ENCODE data around the gene COA3.
A peak's percentile ranks its signal among the peaks of the same experiment; 100 is the strongest.

COA3 gene

DNA sequence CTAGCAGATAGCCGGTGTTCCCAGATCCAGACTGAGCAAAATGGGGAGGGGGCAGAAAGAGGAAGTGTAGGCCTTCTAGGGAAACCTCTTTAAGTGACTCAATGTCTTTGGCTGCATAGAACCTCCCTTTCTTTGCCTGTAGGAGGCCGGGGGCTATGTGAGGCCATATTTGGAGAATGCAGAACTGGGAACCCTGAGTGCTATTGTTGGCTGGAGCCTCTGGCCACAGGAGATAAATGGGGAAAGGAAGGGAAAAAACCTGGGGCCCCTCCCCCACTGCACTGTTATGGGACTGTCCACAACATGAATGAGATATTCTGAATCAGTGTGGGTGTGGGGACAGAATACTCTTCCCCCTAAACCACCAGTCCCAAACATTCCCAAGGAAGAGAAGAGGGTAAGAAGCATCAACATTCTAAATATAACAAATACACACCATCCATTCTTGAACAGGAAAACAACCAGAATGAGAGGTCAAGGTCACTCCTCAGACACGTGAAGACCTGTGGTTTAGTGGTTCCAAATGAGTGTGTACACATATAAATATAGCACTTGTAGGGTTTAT lies 22.9 kb downstream of the COA3 start:
- TF ChIP-seq GLIS3 (CRISPR knock-in tag; IDR thresholded peaks at IDR 0.05): no peak
- no peak for TF ChIP-seq TOX (CRISPR knock-in tag; IDR thresholded peaks at IDR 0.05; ENCODE audit: borderline replicate concordance)
- no peak for TF ChIP-seq TCF4 (CRISPR knock-in tag; IDR thresholded peaks at IDR 0.05; ENCODE audit: borderline replicate concordance)
- no peak for TF ChIP-seq OSR1 (CRISPR knock-in tag; IDR thresholded peaks at IDR 0.05)
- no peak for TF ChIP-seq ESRRG (CRISPR knock-in tag; IDR thresholded peaks at IDR 0.05)
- TF ChIP-seq, protein P1, sequence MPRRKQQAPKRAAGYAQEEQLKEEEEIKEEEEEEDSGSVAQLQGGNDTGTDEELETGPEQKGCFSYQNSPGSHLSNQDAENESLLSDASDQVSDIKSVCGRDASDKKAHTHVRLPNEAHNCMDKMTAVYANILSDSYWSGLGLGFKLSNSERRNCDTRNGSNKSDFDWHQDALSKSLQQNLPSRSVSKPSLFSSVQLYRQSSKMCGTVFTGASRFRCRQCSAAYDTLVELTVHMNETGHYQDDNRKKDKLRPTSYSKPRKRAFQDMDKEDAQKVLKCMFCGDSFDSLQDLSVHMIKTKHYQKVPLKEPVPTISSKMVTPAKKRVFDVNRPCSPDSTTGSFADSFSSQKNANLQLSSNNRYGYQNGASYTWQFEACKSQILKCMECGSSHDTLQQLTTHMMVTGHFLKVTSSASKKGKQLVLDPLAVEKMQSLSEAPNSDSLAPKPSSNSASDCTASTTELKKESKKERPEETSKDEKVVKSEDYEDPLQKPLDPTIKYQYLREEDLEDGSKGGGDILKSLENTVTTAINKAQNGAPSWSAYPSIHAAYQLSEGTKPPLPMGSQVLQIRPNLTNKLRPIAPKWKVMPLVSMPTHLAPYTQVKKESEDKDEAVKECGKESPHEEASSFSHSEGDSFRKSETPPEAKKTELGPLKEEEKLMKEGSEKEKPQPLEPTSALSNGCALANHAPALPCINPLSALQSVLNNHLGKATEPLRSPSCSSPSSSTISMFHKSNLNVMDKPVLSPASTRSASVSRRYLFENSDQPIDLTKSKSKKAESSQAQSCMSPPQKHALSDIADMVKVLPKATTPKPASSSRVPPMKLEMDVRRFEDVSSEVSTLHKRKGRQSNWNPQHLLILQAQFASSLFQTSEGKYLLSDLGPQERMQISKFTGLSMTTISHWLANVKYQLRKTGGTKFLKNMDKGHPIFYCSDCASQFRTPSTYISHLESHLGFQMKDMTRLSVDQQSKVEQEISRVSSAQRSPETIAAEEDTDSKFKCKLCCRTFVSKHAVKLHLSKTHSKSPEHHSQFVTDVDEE (CRISPR knock-in tag; IDR thresholded peaks at IDR 0.05): no peak
- no peak for TF ChIP-seq PPARA (CRISPR knock-in tag; IDR thresholded peaks at IDR 0.05; ENCODE audit: borderline replicate concordance)
- TF ChIP-seq ZFP3 (CRISPR knock-in tag; IDR thresholded peaks at IDR 0.05): no peak
- TF ChIP-seq, protein P2, sequence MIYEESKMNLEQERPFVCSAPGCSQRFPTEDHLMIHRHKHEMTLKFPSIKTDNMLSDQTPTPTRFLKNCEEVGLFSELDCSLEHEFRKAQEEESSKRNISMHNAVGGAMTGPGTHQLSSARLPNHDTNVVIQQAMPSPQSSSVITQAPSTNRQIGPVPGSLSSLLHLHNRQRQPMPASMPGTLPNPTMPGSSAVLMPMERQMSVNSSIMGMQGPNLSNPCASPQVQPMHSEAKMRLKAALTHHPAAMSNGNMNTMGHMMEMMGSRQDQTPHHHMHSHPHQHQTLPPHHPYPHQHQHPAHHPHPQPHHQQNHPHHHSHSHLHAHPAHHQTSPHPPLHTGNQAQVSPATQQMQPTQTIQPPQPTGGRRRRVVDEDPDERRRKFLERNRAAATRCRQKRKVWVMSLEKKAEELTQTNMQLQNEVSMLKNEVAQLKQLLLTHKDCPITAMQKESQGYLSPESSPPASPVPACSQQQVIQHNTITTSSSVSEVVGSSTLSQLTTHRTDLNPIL (CRISPR knock-in tag; IDR thresholded peaks at IDR 0.05; ENCODE audit: low read depth): no peak
- TF ChIP-seq ZNF8 (CRISPR knock-in tag; IDR thresholded peaks at IDR 0.05): no peak
- no peak for TF ChIP-seq ISL1 (CRISPR knock-in tag; IDR thresholded peaks at IDR 0.05)
- no peak for TF ChIP-seq SNAI2 (CRISPR knock-in tag; IDR thresholded peaks at IDR 0.05)
- no peak for TF ChIP-seq CSDC2 (CRISPR knock-in tag; IDR thresholded peaks at IDR 0.05)
- no peak for TF ChIP-seq ZFP30 (CRISPR knock-in tag; IDR thresholded peaks at IDR 0.05)
- no peak for ATAC-seq

DNA sequence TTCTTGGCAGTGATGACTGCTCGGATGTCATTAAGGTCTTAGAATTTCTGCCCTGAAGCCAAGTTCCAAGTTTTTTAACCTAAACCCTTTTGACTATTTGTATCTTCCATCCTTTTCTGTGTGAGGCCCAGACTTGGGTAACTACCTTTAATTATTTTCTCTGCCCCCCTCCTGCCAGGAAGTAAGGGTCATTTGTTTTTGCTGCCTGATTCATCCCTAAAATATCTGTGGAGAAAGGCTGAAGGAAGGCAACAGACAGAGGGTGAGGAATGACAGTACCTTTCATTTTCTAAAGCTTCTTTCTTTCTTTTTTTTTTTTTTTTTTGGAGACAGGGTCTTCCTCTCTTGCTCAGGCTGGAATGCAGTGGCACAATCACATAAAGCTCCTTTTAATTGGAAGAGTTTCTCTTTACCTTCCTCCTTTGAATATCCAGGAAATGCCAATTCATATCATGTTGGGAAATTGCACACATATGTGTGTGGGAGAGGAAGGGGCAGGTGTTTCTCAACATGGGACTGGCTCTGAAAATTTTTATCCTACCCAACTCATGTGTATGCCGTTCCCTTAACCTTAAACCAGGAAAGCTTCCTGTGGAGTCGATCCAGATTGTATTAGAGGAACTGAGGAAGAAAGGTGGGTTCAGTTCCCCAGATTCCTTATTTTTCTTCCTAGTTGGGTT lies 24.3 kb downstream of the COA3 start:
- ATAC-seq: peak; percentile 9; the same call in 2 of the 3 replicates

More for the DNA sequence above, 24.3 kb downstream of the COA3 start:
- TF ChIP-seq CSDC2 (CRISPR knock-in tag; IDR thresholded peaks at IDR 0.05): no peak
- no peak for TF ChIP-seq ISL1 (CRISPR knock-in tag; IDR thresholded peaks at IDR 0.05)
- TF ChIP-seq ZFP3 (CRISPR knock-in tag; IDR thresholded peaks at IDR 0.05): no peak
- no peak for TF ChIP-seq ZNF70 (CRISPR knock-in tag; IDR thresholded peaks at IDR 0.05)
- no peak for TF ChIP-seq ZFP30 (CRISPR knock-in tag; IDR thresholded peaks at IDR 0.05)
- no peak for TF ChIP-seq ZNF8 (CRISPR knock-in tag; IDR thresholded peaks at IDR 0.05)
- no peak for TF ChIP-seq ARNTL (CRISPR knock-in tag; IDR thresholded peaks at IDR 0.05; ENCODE audit: borderline replicate concordance, low read depth)
- TF ChIP-seq, protein P3, sequence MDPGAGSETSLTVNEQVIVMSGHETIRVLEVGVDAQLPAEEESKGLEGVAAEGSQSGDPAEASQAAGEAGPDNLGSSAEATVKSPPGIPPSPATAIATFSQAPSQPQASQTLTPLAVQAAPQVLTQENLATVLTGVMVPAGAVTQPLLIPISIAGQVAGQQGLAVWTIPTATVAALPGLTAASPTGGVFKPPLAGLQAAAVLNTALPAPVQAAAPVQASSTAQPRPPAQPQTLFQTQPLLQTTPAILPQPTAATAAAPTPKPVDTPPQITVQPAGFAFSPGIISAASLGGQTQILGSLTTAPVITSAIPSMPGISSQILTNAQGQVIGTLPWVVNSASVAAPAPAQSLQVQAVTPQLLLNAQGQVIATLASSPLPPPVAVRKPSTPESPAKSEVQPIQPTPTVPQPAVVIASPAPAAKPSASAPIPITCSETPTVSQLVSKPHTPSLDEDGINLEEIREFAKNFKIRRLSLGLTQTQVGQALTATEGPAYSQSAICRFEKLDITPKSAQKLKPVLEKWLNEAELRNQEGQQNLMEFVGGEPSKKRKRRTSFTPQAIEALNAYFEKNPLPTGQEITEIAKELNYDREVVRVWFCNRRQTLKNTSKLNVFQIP (CRISPR knock-in tag; IDR thresholded peaks at IDR 0.05; ENCODE audit: borderline replicate concordance, low read depth): no peak
- no peak for TF ChIP-seq SNAI2 (CRISPR knock-in tag; IDR thresholded peaks at IDR 0.05)
- TF ChIP-seq RARB (CRISPR knock-in tag; IDR thresholded peaks at IDR 0.05): no peak
- no peak for TF ChIP-seq BACH2 (CRISPR knock-in tag; IDR thresholded peaks at IDR 0.05; ENCODE audit: borderline replicate concordance)
- TF ChIP-seq, protein P1 (CRISPR knock-in tag; IDR thresholded peaks at IDR 0.05): no peak
- TF ChIP-seq TCF4 (CRISPR knock-in tag; IDR thresholded peaks at IDR 0.05; ENCODE audit: borderline replicate concordance): no peak
- TF ChIP-seq, protein P4, sequence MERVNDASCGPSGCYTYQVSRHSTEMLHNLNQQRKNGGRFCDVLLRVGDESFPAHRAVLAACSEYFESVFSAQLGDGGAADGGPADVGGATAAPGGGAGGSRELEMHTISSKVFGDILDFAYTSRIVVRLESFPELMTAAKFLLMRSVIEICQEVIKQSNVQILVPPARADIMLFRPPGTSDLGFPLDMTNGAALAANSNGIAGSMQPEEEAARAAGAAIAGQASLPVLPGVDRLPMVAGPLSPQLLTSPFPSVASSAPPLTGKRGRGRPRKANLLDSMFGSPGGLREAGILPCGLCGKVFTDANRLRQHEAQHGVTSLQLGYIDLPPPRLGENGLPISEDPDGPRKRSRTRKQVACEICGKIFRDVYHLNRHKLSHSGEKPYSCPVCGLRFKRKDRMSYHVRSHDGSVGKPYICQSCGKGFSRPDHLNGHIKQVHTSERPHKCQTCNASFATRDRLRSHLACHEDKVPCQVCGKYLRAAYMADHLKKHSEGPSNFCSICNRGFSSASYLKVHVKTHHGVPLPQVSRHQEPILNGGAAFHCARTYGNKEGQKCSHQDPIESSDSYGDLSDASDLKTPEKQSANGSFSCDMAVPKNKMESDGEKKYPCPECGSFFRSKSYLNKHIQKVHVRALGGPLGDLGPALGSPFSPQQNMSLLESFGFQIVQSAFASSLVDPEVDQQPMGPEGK (CRISPR knock-in tag; IDR thresholded peaks at IDR 0.05; ENCODE audit: borderline replicate concordance): no peak
- no peak for TF ChIP-seq TOX (CRISPR knock-in tag; IDR thresholded peaks at IDR 0.05; ENCODE audit: borderline replicate concordance)
